Neural cell (in vitro differentiated cells): ENCODE measurements around the gene TIMP4. TPM values are rescaled to one million over a fixed set of nuclear protein-coding genes. Genes with fewer than 3 reads are reported as not detected.
A peak's percentile ranks its signal among the peaks of the same experiment; 100 is the strongest.

Experiments
- H2AFZ ChIP-seq: fragments of 200-600, 300-800 bp; sonication (generic), shearing (Covaris generic); 2 replicates; pipeline ENCODE4 v1.6.0; 2014; ENCODE audit warnings: low read depth, mild to moderate bottlenecking, antibody characterized with exemption, low read length, moderate library complexity
- H3F3A ChIP-seq: fragments of 200-600 bp; shearing (Covaris generic); 2 replicates; pipeline ENCODE4 v1.6.1; 2016; ENCODE audit warnings: mild to moderate bottlenecking, moderate library complexity, mixed read lengths, antibody characterized with exemption, low read length; ENCODE audit not compliant: insufficient read depth, poor library complexity, severe bottlenecking
- H3K27ac ChIP-seq: fragments of 200-600, 300-800 bp; sonication (generic), shearing (Covaris generic); 2 replicates; pipeline ENCODE4 v1.5.1; 2014; ENCODE audit warnings: mild to moderate bottlenecking, low read length, moderate library complexity
- H3K27me3 ChIP-seq: fragments of 300-800, 200-600 bp; sonication (generic), shearing (Covaris generic); 2 replicates; pipeline ENCODE4 v1.6.0; 2014; ENCODE audit warnings: mild to moderate bottlenecking, low read depth, low read length, moderate library complexity; ENCODE audit not compliant: insufficient read depth
- H3K36me3 ChIP-seq: fragments of 300-800, 200-600 bp; sonication (generic), shearing (Covaris generic); 2 replicates; pipeline ENCODE4 v1.5.1; 2014; ENCODE audit warnings: mild to moderate bottlenecking, antibody characterized with exemption, low read length, moderate library complexity; ENCODE audit not compliant: insufficient read depth
- H3K4me2 ChIP-seq: fragments of 300-800, 200-600 bp; sonication (generic), shearing (Covaris generic); 2 replicates; pipeline ENCODE4 v1.6.0; 2014; ENCODE audit warnings: mild to moderate bottlenecking, low read length
- H3K4me3 ChIP-seq: fragments of 300-800, 200-600 bp; sonication (generic), shearing (Covaris generic); 2 replicates; pipeline ENCODE4 v1.5.1; 2014; ENCODE audit warnings: mild to moderate bottlenecking, low read length, moderate library complexity
- H3K79me2 ChIP-seq: fragments of 200-600 bp; shearing (Covaris generic); replicated peaks from 2 replicates; pipeline ENCODE4 v1.6.0; 2014; ENCODE audit warnings: mild to moderate bottlenecking, low read length, moderate library complexity; ENCODE audit not compliant: insufficient read depth
- H3K9ac ChIP-seq: fragments of 300-800, 200-600 bp; sonication (generic), shearing (Covaris generic); 2 replicates; pipeline ENCODE4 v1.6.1; 2016; ENCODE audit warnings: mild to moderate bottlenecking, low read length, mixed read lengths
- H3K9me2 ChIP-seq: fragments of 200-600 bp; shearing (Covaris generic); 2 replicates; pipeline ENCODE4 v1.6.1; 2016; ENCODE audit warnings: mild to moderate bottlenecking, low read length, mixed read lengths; ENCODE audit not compliant: insufficient read depth
- H3K9me3 ChIP-seq: fragments of 200-600, 300-800 bp; sonication (generic), shearing (Covaris generic); 2 replicates; pipeline ENCODE4 v1.6.1; 2016; ENCODE audit warnings: mild to moderate bottlenecking, mixed run types, low read length, moderate library complexity, mixed read lengths
- H4K20me1 ChIP-seq: fragments of 200-600 bp; shearing (Covaris generic); 2 replicates; pipeline ENCODE4 v1.6.1; 2016; ENCODE audit warnings: mild to moderate bottlenecking, mixed run types; ENCODE audit not compliant: insufficient read depth
- EP300 ChIP-seq: fragments of 450-650 bp; conservative IDR thresholded peaks from 2 replicates; pipeline ENCODE4 v1.6.1; 2014; ENCODE audit warnings: antibody characterized with exemption, mild to moderate bottlenecking, moderate library complexity; ENCODE audit not compliant: poor library complexity, severe bottlenecking
- EZH2 ChIP-seq: fragments of 200-600, 300-800 bp; shearing (Covaris generic), sonication (generic); IDR thresholded peaks from 2 replicates; pipeline ENCODE4 v1.6.1; 2014; ENCODE audit warnings: antibody characterized with exemption, low read length, borderline replicate concordance, mild to moderate bottlenecking; ENCODE audit not compliant: insufficient read depth, poor library complexity, severe bottlenecking
- MXI1 ChIP-seq: fragments of 450-650 bp; conservative IDR thresholded peaks from 2 replicates; pipeline ENCODE4 v1.6.1; 2014; ENCODE audit warnings: antibody characterized with exemption, mild to moderate bottlenecking; ENCODE audit not compliant: poor library complexity, severe bottlenecking
- POLR2AphosphoS5 ChIP-seq: IDR thresholded peaks from 2 replicates; pipeline ENCODE4 v1.6.1; 2012
- RAD21 ChIP-seq: fragments of 450-650 bp; conservative IDR thresholded peaks from 2 replicates; pipeline ENCODE4 v1.6.1; 2014; ENCODE audit warnings: antibody characterized with exemption, mild to moderate bottlenecking, moderate library complexity
- SMC3 ChIP-seq: fragments of 450-650 bp; conservative IDR thresholded peaks from 2 replicates; pipeline ENCODE4 v1.6.1; 2014; ENCODE audit warnings: antibody characterized with exemption, mild to moderate bottlenecking, moderate library complexity; ENCODE audit not compliant: poor library complexity
- TAF1 ChIP-seq: IDR thresholded peaks from 2 replicates; pipeline ENCODE4 v1.6.1; 2012; ENCODE audit warnings: low read depth
- polyA plus RNA-seq: library from polyadenylated mRNA; depleted of rRNA; stranded (reverse); fragments of >200 nt; gene quantifications from 2 replicates; pipeline ENCODE4 v1.2.3, GENCODE V29; 2014
- TF ChIP-seq, protein P1 (sequence below): fragments of 450-650 bp; IDR thresholded peaks from 2 replicates; pipeline ENCODE4 v1.5.1; 2014; ENCODE audit warnings: antibody characterized with exemption, mild to moderate bottlenecking, moderate library complexity; ENCODE audit not compliant: poor library complexity, severe bottlenecking
- TF ChIP-seq, protein P2 (sequence below): IDR thresholded peaks from 2 replicates; pipeline ENCODE4 v1.6.1; 2012; ENCODE audit warnings: borderline replicate concordance

Gene TIMP4
- polyA plus RNA-seq, 1 donor from 2014 or later = not detected

- Histone ChIP-seq H2AFZ (no peak overlapping the region), H3K9me2 (no peaks in the 10 kb centered on the region), H3K4me2 (no peak overlapping the region), H3K79me2 (no peaks in the 10 kb centered on the region), H3K9me3 (no peaks in the 10 kb centered on the region), H3F3A (no peaks in the 10 kb centered on the region), H3K27ac (no peak overlapping the region), H3K4me3 (no peak overlapping the region), H3K9ac (no peak overlapping the region), H4K20me1 (no peaks in the 10 kb centered on the region), H3K27me3 (no peaks in the 10 kb centered on the region), H3K36me3 (no peaks in the 10 kb centered on the region)
- TF ChIP-seq RAD21 = peak; percentile 92
- TF ChIP-seq, protein P1, sequence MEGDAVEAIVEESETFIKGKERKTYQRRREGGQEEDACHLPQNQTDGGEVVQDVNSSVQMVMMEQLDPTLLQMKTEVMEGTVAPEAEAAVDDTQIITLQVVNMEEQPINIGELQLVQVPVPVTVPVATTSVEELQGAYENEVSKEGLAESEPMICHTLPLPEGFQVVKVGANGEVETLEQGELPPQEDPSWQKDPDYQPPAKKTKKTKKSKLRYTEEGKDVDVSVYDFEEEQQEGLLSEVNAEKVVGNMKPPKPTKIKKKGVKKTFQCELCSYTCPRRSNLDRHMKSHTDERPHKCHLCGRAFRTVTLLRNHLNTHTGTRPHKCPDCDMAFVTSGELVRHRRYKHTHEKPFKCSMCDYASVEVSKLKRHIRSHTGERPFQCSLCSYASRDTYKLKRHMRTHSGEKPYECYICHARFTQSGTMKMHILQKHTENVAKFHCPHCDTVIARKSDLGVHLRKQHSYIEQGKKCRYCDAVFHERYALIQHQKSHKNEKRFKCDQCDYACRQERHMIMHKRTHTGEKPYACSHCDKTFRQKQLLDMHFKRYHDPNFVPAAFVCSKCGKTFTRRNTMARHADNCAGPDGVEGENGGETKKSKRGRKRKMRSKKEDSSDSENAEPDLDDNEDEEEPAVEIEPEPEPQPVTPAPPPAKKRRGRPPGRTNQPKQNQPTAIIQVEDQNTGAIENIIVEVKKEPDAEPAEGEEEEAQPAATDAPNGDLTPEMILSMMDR = peak; percentile 91
- no peak for TF ChIP-seq EP300
- TF ChIP-seq SMC3 = peak; percentile 91
Measured at GRCh38 chr3:12135029-12135657, 23.6 kb downstream of the TIMP4 start.

DNA sequence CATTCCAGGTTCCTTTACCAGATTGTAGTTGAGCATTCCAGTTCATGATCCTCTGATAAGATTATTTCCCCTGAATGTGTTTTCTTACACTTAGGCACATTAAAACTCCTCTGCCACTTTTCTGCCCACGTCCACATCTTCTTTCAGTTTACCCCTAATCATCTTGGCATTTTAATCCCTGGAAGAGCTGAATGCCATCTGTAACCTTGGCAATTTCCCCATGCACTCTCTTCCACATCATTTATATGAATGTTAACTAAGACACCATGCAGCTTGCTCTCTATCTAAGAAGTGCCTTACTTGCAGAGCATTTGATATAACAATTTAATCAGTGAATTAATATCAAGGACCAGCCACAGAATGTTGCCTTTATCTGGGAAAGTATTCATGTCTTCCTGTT, 25.8 kb downstream of the TIMP4 start:
- Histone ChIP-seq H2AFZ (no peak overlapping the region), H4K20me1 (no peaks in the 10 kb centered on the region), H3K9me3 (no peaks in the 10 kb centered on the region), H3K27ac (no peak overlapping the region), H3K4me3 (no peak overlapping the region), H3K9ac (no peak overlapping the region), H3K9me2 (no peaks in the 10 kb centered on the region), H3K4me2 (no peak overlapping the region), H3F3A (no peaks in the 10 kb centered on the region), H3K36me3 (no peaks in the 10 kb centered on the region), H3K27me3 (no peaks in the 10 kb centered on the region), H3K79me2 (no peaks in the 10 kb centered on the region)
- TF ChIP-seq POLR2AphosphoS5 (no peak), TAF1 (no peak), SMC3 (no peak), RAD21 (no peak), EP300 (no peak), MXI1 (no peak), EZH2 (no peak)
- TF ChIP-seq, protein P2, sequence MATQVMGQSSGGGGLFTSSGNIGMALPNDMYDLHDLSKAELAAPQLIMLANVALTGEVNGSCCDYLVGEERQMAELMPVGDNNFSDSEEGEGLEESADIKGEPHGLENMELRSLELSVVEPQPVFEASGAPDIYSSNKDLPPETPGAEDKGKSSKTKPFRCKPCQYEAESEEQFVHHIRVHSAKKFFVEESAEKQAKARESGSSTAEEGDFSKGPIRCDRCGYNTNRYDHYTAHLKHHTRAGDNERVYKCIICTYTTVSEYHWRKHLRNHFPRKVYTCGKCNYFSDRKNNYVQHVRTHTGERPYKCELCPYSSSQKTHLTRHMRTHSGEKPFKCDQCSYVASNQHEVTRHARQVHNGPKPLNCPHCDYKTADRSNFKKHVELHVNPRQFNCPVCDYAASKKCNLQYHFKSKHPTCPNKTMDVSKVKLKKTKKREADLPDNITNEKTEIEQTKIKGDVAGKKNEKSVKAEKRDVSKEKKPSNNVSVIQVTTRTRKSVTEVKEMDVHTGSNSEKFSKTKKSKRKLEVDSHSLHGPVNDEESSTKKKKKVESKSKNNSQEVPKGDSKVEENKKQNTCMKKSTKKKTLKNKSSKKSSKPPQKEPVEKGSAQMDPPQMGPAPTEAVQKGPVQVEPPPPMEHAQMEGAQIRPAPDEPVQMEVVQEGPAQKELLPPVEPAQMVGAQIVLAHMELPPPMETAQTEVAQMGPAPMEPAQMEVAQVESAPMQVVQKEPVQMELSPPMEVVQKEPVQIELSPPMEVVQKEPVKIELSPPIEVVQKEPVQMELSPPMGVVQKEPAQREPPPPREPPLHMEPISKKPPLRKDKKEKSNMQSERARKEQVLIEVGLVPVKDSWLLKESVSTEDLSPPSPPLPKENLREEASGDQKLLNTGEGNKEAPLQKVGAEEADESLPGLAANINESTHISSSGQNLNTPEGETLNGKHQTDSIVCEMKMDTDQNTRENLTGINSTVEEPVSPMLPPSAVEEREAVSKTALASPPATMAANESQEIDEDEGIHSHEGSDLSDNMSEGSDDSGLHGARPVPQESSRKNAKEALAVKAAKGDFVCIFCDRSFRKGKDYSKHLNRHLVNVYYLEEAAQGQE = no peak
- TF ChIP-seq, protein P1 = no peak
